Thyroid gland (tissue), 4 donors: ENCODE results near the gene LRFN2. TPM values are rescaled to one million over a fixed set of nuclear protein-coding genes. Genes with fewer than 3 reads are reported as not detected.

Experiments
- DNase-seq, 2 donors: peaks; one replicate each; pipeline ENCODE4 v3.0.0-alpha.2; 2019
- H3K27ac ChIP-seq, 3 donors: fragments of 200-600 bp; sonication (generic); 1 replicate in 2 of 3; 2 replicates in 1 of 3; pipeline ENCODE4 v1.5.1; 2016 to 2019; ENCODE audit warnings: mild to moderate bottlenecking in 1 of 3, moderate library complexity in 1 of 3
- H3K27me3 ChIP-seq: fragments of 200-600 bp; sonication (generic); one replicate; pipeline ENCODE4 v1.5.1; 2019
- H3K36me3 ChIP-seq, 2 donors: fragments of 200-600 bp; sonication (generic); one replicate each; pipeline ENCODE4 v1.5.1; 2016 to 2019
- H3K4me1 ChIP-seq, 2 donors: fragments of 200-600 bp; sonication (generic); one replicate each; pipeline ENCODE4 v1.5.1; 2017 to 2019
- H3K4me3 ChIP-seq, 3 donors: fragments of 200-600 bp; sonication (generic); replicated peaks in 1 of 3; 1 replicate in 2 of 3; 2 replicates in 1 of 3; pipeline ENCODE4 v1.5.1; 2016; ENCODE audit warnings: mild to moderate bottlenecking in 1 of 3
- H3K9me3 ChIP-seq: fragments of 200-600 bp; sonication (generic); one replicate; pipeline ENCODE4 v1.5.1; 2017
- CTCF ChIP-seq, 6 experiments: fragments of 200-600 bp in 3 of 6; fragments of 450-650 bp in 3 of 6; sonication (generic) in 3 of 6; IDR thresholded peaks; one replicate each; pipeline ENCODE4 v1.5.1; 2016 to 2019; ENCODE audit warnings: antibody characterized with exemption in 6 of 6, mild to moderate bottlenecking in 2 of 6, inconsistent platforms in 1 of 6, moderate library complexity in 1 of 6
- POLR2A ChIP-seq, 2 donors: fragments of 450-650 bp; IDR thresholded peaks; one replicate each; pipeline ENCODE4 v1.6.1; 2017; ENCODE audit warnings: antibody characterized with exemption in 2 of 2, mild to moderate bottlenecking in 2 of 2, moderate library complexity in 1 of 2
- WGBS, 2 donors: methylation state at CpG; one replicate each; pipeline ENCODE4 v1.1.5; 2017; 5-methylcytosine and 5-hydroxymethylcytosine counted together
- intact Hi-C: fragments of 100-400 bp; cut with DNase I; formaldehyde crosslinking; loops from one replicate; pipeline ENCODE4 v1.15.1; 2023
- total RNA-seq, 4 donors: library from RNA; depleted of rRNA; stranded (reverse); fragments of >200 nt; gene quantifications; one replicate each; pipeline ENCODE4 v1.2.3, GENCODE V29; 2016

The LRFN2 gene
- total RNA-seq, 4 donors from 2014 or later: 0.13 TPM; not detected in 3

- Histone ChIP-seq H3K4me1 (no peaks in the 10 kb centered on the region), H3K27me3 (no peaks in the 10 kb centered on the region), H3K9me3 (no peaks in the 10 kb centered on the region), H3K4me3 (no peak overlapping the region), H3K36me3 (no peaks in the 10 kb centered on the region), H3K27ac (no peak overlapping the region)
- 96 to 97% methylated on average over 3 of the region's 3 CpGs for WGBS, 2 donors
- intact Hi-C loops: no loop called here
- no peak for DNase-seq
- TF ChIP-seq CTCF (IDR thresholded peaks at IDR 0.05): no peak
- TF ChIP-seq POLR2A (IDR thresholded peaks at IDR 0.05): no peak
Measured at GRCh38 chr6:40350747-40351217, 236.4 kb downstream of the LRFN2 start.

- H3K27ac ChIP-seq: no peak overlapping the region
- H3K9me3 ChIP-seq: no peaks in the 10 kb centered on the region
- TF ChIP-seq CTCF (IDR thresholded peaks at IDR 0.05) (no peak), POLR2A (IDR thresholded peaks at IDR 0.05) (no peak)
- no peaks in the 10 kb centered on the region for H3K36me3 ChIP-seq
- no peak overlapping the region for H3K4me3 ChIP-seq
- 63 to 68% methylated on average over 11 of the region's 11 CpGs for WGBS, 2 donors
- no peaks in the 10 kb centered on the region for H3K4me1 ChIP-seq
- no peaks in the 10 kb centered on the region for H3K27me3 ChIP-seq
- intact Hi-C loops: no loop called here
- no peak for DNase-seq
Measured at GRCh38 chr6:40349901-40350746, 237.0 kb downstream of the LRFN2 start.

GRCh38 chr6:40349123-40349900, 237.9 kb downstream of the LRFN2 start:
- DNase-seq: no peak
- no peaks in the 10 kb centered on the region for H3K9me3 ChIP-seq
- no peak for TF ChIP-seq POLR2A (IDR thresholded peaks at IDR 0.05)
- TF ChIP-seq CTCF (IDR thresholded peaks at IDR 0.05): no peak
- intact Hi-C loops: no loop called here
- H3K4me3 ChIP-seq: no peak overlapping the region
- no peaks in the 10 kb centered on the region for H3K27me3 ChIP-seq
- H3K4me1 ChIP-seq: no peaks in the 10 kb centered on the region
- no peaks in the 10 kb centered on the region for H3K36me3 ChIP-seq
- WGBS, 2 donors: 54 to 64% methylated on average over 11 of the region's 11 CpGs
- no peak overlapping the region for H3K27ac ChIP-seq

- no peak overlapping the region for H3K27ac ChIP-seq
- no peaks in the 10 kb centered on the region for H3K9me3 ChIP-seq
- H3K36me3 ChIP-seq: no peaks in the 10 kb centered on the region
- intact Hi-C loops: no loop called here
- no peak for TF ChIP-seq POLR2A (IDR thresholded peaks at IDR 0.05)
- TF ChIP-seq CTCF (IDR thresholded peaks at IDR 0.05): no peak
- WGBS, 2 donors: 84 to 98% methylated on average over 4 of the region's 4 CpGs
- H3K4me3 ChIP-seq: no peak overlapping the region
- no peaks in the 10 kb centered on the region for H3K27me3 ChIP-seq
- DNase-seq: no peak
- no peaks in the 10 kb centered on the region for H3K4me1 ChIP-seq
Measured at GRCh38 chr6:40348591-40348990, 238.6 kb downstream of the LRFN2 start.

GRCh38 chr6:40347571-40348011, 239.6 kb downstream of the LRFN2 start:
- 51 to 65% methylated on average over 3 to 5 of the region's 5 CpGs for WGBS, 2 donors
- no peaks in the 10 kb centered on the region for H3K36me3 ChIP-seq
- intact Hi-C loops: no loop called here
- no peak for TF ChIP-seq CTCF (IDR thresholded peaks at IDR 0.05)
- TF ChIP-seq POLR2A (IDR thresholded peaks at IDR 0.05): no peak
- no peaks in the 10 kb centered on the region for H3K9me3 ChIP-seq
- DNase-seq: no peak
- H3K27ac ChIP-seq: no peak overlapping the region
- no peaks in the 10 kb centered on the region for H3K27me3 ChIP-seq
- H3K4me3 ChIP-seq: no peak overlapping the region
- no peaks in the 10 kb centered on the region for H3K4me1 ChIP-seq
